ENCODE measurements around the gene NPRL2.

DNA sequence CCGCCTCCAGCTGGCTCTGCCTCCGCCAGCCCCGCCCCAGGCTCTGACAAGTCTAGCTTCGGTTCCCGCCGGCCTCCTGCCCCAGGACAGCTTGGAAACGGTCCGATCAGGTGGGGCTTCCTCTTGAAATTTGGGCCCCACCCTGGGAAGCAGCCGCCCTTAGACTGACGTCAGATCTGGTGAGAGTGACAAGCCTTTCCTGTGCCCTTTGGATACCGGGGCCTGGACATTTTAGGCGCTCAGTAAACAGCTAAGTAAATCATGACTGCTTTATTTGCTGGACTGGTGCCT lies 51.0 kb downstream of the NPRL2 start:
- TF ChIP-seq POLR2A (IDR thresholded peaks at IDR 0.05; ENCODE audit: low read depth, low read length) (no peak), EZH2 (IDR thresholded peaks at IDR 0.05; ENCODE audit: borderline replicate concordance, low read depth, low read length, severe bottlenecking) (no peak), POLR2AphosphoS5 (IDR thresholded peaks at IDR 0.05; ENCODE audit: insufficient read depth, low read depth, low read length) (no peak)
- TF ChIP-seq, protein P1, sequence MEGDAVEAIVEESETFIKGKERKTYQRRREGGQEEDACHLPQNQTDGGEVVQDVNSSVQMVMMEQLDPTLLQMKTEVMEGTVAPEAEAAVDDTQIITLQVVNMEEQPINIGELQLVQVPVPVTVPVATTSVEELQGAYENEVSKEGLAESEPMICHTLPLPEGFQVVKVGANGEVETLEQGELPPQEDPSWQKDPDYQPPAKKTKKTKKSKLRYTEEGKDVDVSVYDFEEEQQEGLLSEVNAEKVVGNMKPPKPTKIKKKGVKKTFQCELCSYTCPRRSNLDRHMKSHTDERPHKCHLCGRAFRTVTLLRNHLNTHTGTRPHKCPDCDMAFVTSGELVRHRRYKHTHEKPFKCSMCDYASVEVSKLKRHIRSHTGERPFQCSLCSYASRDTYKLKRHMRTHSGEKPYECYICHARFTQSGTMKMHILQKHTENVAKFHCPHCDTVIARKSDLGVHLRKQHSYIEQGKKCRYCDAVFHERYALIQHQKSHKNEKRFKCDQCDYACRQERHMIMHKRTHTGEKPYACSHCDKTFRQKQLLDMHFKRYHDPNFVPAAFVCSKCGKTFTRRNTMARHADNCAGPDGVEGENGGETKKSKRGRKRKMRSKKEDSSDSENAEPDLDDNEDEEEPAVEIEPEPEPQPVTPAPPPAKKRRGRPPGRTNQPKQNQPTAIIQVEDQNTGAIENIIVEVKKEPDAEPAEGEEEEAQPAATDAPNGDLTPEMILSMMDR (IDR thresholded peaks at IDR 0.05; ENCODE audit: extremely low read depth in 1 of 2, insufficient read depth in 1 of 2, low read depth in 1 of 2, low read length in 2 of 2): no peak
